IMR-90 (cell line): ENCODE results near the gene MTFR1L. TPM values are rescaled to one million over a fixed set of nuclear protein-coding genes. Genes with fewer than 3 reads are reported as not detected.

Experiments
- ATAC-seq: fragments of 200-7000 bp; cut with Tn5 transposase; 2 replicates; pipeline ENCODE4 v1.9.1; 2020; ENCODE audit warnings: low read depth, mild to moderate bottlenecking, moderate library complexity
- BruUV-seq: library from RNA; stranded (reverse); fragments of 400-500 nt; replicated peaks from 2 replicates; lab custom pipeline; 2021; lab: Mats Ljungman, UMichigan
- CTCF ChIA-PET: fragments of 300-600 bp; formaldehyde crosslinking; extraction: SDS; loops from one replicate; lab custom pipeline; 2021; ENCODE audit warnings: antibody characterized with exemption; lab: Yijun Ruan, JAX
- POLR2A ChIA-PET: fragments of 300-600 bp; sonication (Branson Sonifier 250); formaldehyde crosslinking; loops from one replicate; lab custom pipeline; 2022; ENCODE audit warnings: antibody characterized with exemption; ENCODE audit not compliant: unreplicated experiment; lab: Charles Lee
- DNase-seq: peaks from one replicate; pipeline ENCODE4 v3.0.0; 2013
- H2AFZ ChIP-seq: replicated peaks from 2 replicates; pipeline ENCODE3; 2013; ENCODE audit warnings: low read length, mild to moderate bottlenecking; ENCODE audit not compliant: poor library complexity
- H2AK5ac ChIP-seq: 2 replicates; pipeline ENCODE4 v1.6.1; 2013; ENCODE audit warnings: low read depth, low read length, inconsistent platforms
- H2AK9ac ChIP-seq: replicated peaks from 2 replicates; pipeline ENCODE3; 2013; ENCODE audit warnings: mild to moderate bottlenecking, low read depth, low read length, moderate library complexity; ENCODE audit not compliant: poor library complexity
- H2BK120ac ChIP-seq: 2 replicates; pipeline ENCODE4 v1.6.1; 2013; ENCODE audit warnings: low read depth, low read length, inconsistent platforms
- H2BK15ac ChIP-seq: 3 replicates; pipeline ENCODE4 v1.6.1; 2013; ENCODE audit warnings: low read depth, low read length, inconsistent platforms
- H2BK20ac ChIP-seq: 2 replicates; pipeline ENCODE4 v1.6.1; 2013; ENCODE audit warnings: low read depth, mild to moderate bottlenecking, inconsistent platforms, low read length, moderate library complexity
- H2BK5ac ChIP-seq: 2 replicates; pipeline ENCODE4 v1.6.1; 2013; ENCODE audit warnings: mild to moderate bottlenecking, low read depth, low read length, inconsistent platforms; ENCODE audit not compliant: poor library complexity, severe bottlenecking
- H3K14ac ChIP-seq: replicated peaks from 2 replicates; pipeline ENCODE4 v1.6.1; 2013; ENCODE audit warnings: low read depth, low read length, inconsistent platforms
- H3K18ac ChIP-seq: 2 replicates; pipeline ENCODE4 v1.6.1; 2013; ENCODE audit warnings: low read depth, low read length, control low read depth
- H3K23ac ChIP-seq: 2 replicates; pipeline ENCODE4 v1.6.1; 2013; ENCODE audit warnings: low read depth, low read length, inconsistent platforms
- H3K27ac ChIP-seq: 2 replicates; pipeline ENCODE4 v1.5.1; 2013; ENCODE audit warnings: mild to moderate bottlenecking, control low read depth, low read length; ENCODE audit not compliant: insufficient read depth
- H3K27me3 ChIP-seq: 2 replicates; pipeline ENCODE4 v1.6.1; 2013; ENCODE audit warnings: low read length; ENCODE audit not compliant: control insufficient read depth, insufficient read depth
- H3K36me3 ChIP-seq: 2 replicates; pipeline ENCODE4 v1.6.1; 2013; ENCODE audit warnings: low read length, mixed read lengths; ENCODE audit not compliant: control insufficient read depth, insufficient read depth
- H3K4ac ChIP-seq: 2 replicates; pipeline ENCODE4 v1.6.1; 2013; ENCODE audit warnings: low read depth, low read length, inconsistent platforms
- H3K4me1 ChIP-seq: 2 replicates; pipeline ENCODE4 v1.6.1; 2013; ENCODE audit warnings: low read length, mixed read lengths; ENCODE audit not compliant: control insufficient read depth, insufficient read depth
- H3K4me2 ChIP-seq: 2 replicates; pipeline ENCODE4 v1.6.1; 2013; ENCODE audit warnings: low read depth, mild to moderate bottlenecking, control low read depth, low read length, moderate library complexity
- H3K4me3 ChIP-seq: 2 replicates; pipeline ENCODE4 v1.5.1; 2013; ENCODE audit warnings: low read depth, mild to moderate bottlenecking, control low read depth, low read length, moderate library complexity; ENCODE audit not compliant: insufficient read depth
- H3K56ac ChIP-seq: 2 replicates; pipeline ENCODE4 v1.6.1; 2013; ENCODE audit warnings: low read length, inconsistent platforms; ENCODE audit not compliant: insufficient read depth; ENCODE audit errors: extremely low read depth
- H3K79me1 ChIP-seq, 2 experiments: 2 replicates each; pipeline ENCODE4 v1.6.1; 2013; ENCODE audit warnings: low read length in 2 of 2, inconsistent platforms in 1 of 2, low read depth in 1 of 2
- H3K9ac ChIP-seq: 2 replicates; pipeline ENCODE4 v1.6.1; 2013; ENCODE audit warnings: low read depth, low read length, control low read depth
- H3K9me1 ChIP-seq: 2 replicates; pipeline ENCODE4 v1.6.1; 2013; ENCODE audit warnings: low read length, inconsistent platforms; ENCODE audit not compliant: insufficient read depth
- H3K9me3 ChIP-seq: 2 replicates; pipeline ENCODE4 v1.6.1; 2013; ENCODE audit warnings: low read length; ENCODE audit not compliant: control insufficient read depth, insufficient read depth
- H4K20me1 ChIP-seq: 2 replicates; pipeline ENCODE4 v1.6.1; 2013; ENCODE audit warnings: low read length, inconsistent platforms; ENCODE audit not compliant: insufficient read depth
- H4K5ac ChIP-seq: 2 replicates; pipeline ENCODE4 v1.6.1; 2013; ENCODE audit warnings: mild to moderate bottlenecking, low read depth, low read length, control low read depth
- H4K8ac ChIP-seq, 2 experiments: 2 replicates each; pipeline ENCODE4 v1.6.1; 2013; ENCODE audit warnings: low read depth in 2 of 2, low read length in 2 of 2, control low read depth in 1 of 2, inconsistent platforms in 1 of 2
- H4K91ac ChIP-seq: 2 replicates; pipeline ENCODE4 v1.6.1; 2013; ENCODE audit warnings: low read depth, low read length, inconsistent platforms; ENCODE audit not compliant: insufficient read depth
- CHD1 ChIP-seq: IDR thresholded peaks from 2 replicates; pipeline ENCODE4 v1.6.1; 2012; ENCODE audit warnings: low read depth, low read length, improper control_type of control experiment
- CTCF ChIP-seq: conservative IDR thresholded peaks from 2 replicates; pipeline ENCODE4 v1.5.1; 2012; ENCODE audit warnings: mild to moderate bottlenecking, low read depth, low read length, improper control_type of control experiment
- ELK1 ChIP-seq: fragments of 150-350 bp; IDR thresholded peaks from 2 replicates; pipeline ENCODE4 v1.6.1; 2016; ENCODE audit warnings: low read depth, mild to moderate bottlenecking, low read length, moderate library complexity, borderline replicate concordance
- MXI1 ChIP-seq: IDR thresholded peaks from 2 replicates; pipeline ENCODE4 v1.6.1; 2012; ENCODE audit warnings: low read depth, mild to moderate bottlenecking, low read length, moderate library complexity, borderline replicate concordance
- NFE2L2 ChIP-seq: fragments of 150-350 bp; IDR thresholded peaks from 2 replicates; pipeline ENCODE4 v1.6.1; 2016; ENCODE audit warnings: low read depth, mild to moderate bottlenecking, low read length
- POLR2A ChIP-seq: IDR thresholded peaks from 2 replicates; pipeline ENCODE4 v1.6.1; 2012; ENCODE audit warnings: mild to moderate bottlenecking, low read depth, low read length
- RAD21 ChIP-seq: IDR thresholded peaks from 2 replicates; pipeline ENCODE4 v1.6.1; 2012; ENCODE audit warnings: low read length, improper control_type of control experiment
- RCOR1 ChIP-seq: IDR thresholded peaks from 2 replicates; pipeline ENCODE4 v1.6.1; 2012; ENCODE audit warnings: mild to moderate bottlenecking, low read length, improper control_type of control experiment; ENCODE audit not compliant: insufficient replicate concordance
- USF2 ChIP-seq: fragments of 150-350 bp; IDR thresholded peaks from 2 replicates; pipeline ENCODE4 v1.6.1; 2017; ENCODE audit warnings: mild to moderate bottlenecking, antibody characterized with exemption, low read length, low read depth
- WGBS, 2 experiments: methylation state at CpG; one replicate each; pipeline versions ENCODE4 v1.1.5 to v1.1.7; 2013; ENCODE audit warnings: missing lambda C conversion rate in 2 of 2; ENCODE audit not compliant: insufficient read length in 1 of 2; ENCODE audit errors: extremely low coverage in 2 of 2; 5-methylcytosine and 5-hydroxymethylcytosine counted together
- dilution Hi-C: fragments of 300-500 bp; cut with HindIII; formaldehyde crosslinking; loops from one replicate; pipeline ENCODE4 v1.14.3; 2018; ENCODE audit warnings: low sequenced_read_pairs; ENCODE audit not compliant: unreplicated experiment
- in situ Hi-C: fragments of 300-500 bp; cut with MboI; formaldehyde crosslinking; loops from 3 replicates; pipeline ENCODE4 v1.14.3; 2019; ENCODE audit warnings: low sequenced_read_pairs, inconsistent platforms, mixed read lengths
- intact Hi-C: fragments of 100-400 bp; cut with micrococcal nuclease; formaldehyde crosslinking; loops from 2 replicates; pipeline ENCODE4 v1.10.0; 2022
- polyA plus RNA-seq, 3 experiments: library from polyadenylated mRNA; depleted of rRNA; stranded (reverse); fragments of >200 nt; gene quantifications; 2 replicates each; pipeline ENCODE4 v1.2.3, GENCODE V29; 2012; ENCODE audit warnings: low replicate concordance in 1 of 3
- total RNA-seq: library from RNA; depleted of rRNA; stranded (reverse); fragments of >200 nt; gene quantifications from 2 replicates; pipeline ENCODE4 v1.2.3, GENCODE V29; 2012

The MTFR1L gene
- total and polyA plus RNA-seq, 2 of the 4 experiments (the other 2 are of a cell fraction) = 69.1 to 69.7 TPM

- intact Hi-C loops (no loop called here), dilution Hi-C loops (no loop called here), in situ Hi-C loops (no loop called here)
- Histone ChIP-seq H4K5ac (no peak overlapping the region), H4K20me1 (0 out of 2 replicates have a peak, but pooled peaks cover 3% of the 10 kb centered on the region), H3K27ac (no peak overlapping the region), H2AK5ac (no peak overlapping the region), H3K79me1 (peaks cover 42% of the 10 kb centered on the region in 2 experiments), H2BK15ac (no peak overlapping the region), H3K56ac (no peak overlapping the region), H3K23ac (no peak overlapping the region), H3K9me1 (peaks cover 8% of the 10 kb centered on the region; the same call in 1 of the 2 replicates), H3K27me3 (no peaks in the 10 kb centered on the region), H2BK120ac (no peak overlapping the region), H2AFZ (no peak overlapping the region), H3K4me1 (peaks cover 18% of the 10 kb centered on the region), H3K9ac (no peak overlapping the region), H4K91ac (no peak overlapping the region), H3K14ac (no peak overlapping the region), H4K8ac (no peak overlapping the region), H3K4me2 (peak overlapping the region; percentile 29; the same call in 1 of the 2 replicates), H2BK20ac (no peak overlapping the region), H2BK5ac (no peak overlapping the region), H3K36me3 (peaks cover 13% of the 10 kb centered on the region), H3K4me3 (no peak overlapping the region), H3K9me3 (no peaks in the 10 kb centered on the region), H2AK9ac (no peak overlapping the region), H3K4ac (no peak overlapping the region), H3K18ac (no peak overlapping the region)
- ATAC-seq = no peak
- POLR2A ChIA-PET = no interaction called here
- no TSS peak for BruUV-seq
- CTCF ChIA-PET = no interaction called here
- no peak for DNase-seq
- WGBS, 2 experiments = 71% methylated on average over 1 of the region's 3 CpGs; no CpG with 5 or more reads in 1 of the 2 experiments
- TF ChIP-seq POLR2A = no peak
- no peak for TF ChIP-seq ELK1
- no peak for TF ChIP-seq NFE2L2
- TF ChIP-seq MXI1 = no peak
- no peak for TF ChIP-seq CHD1
- TF ChIP-seq CTCF = no peak
- no peak for TF ChIP-seq RCOR1
- no peak for TF ChIP-seq USF2
- no peak for TF ChIP-seq RAD21
Observed at GRCh38 chr1:25873120-25873519, 53.4 kb downstream of the MTFR1L start.
